MM.1S (cell line): ENCODE measurements around the gene ATP8A1.

Experiments used
- EZH2 ChIP-seq: fragments of 300-600 bp; sonication (generic); optimal IDR thresholded peaks from 2 replicates; pipeline ENCODE3; 2017; ENCODE audit warnings: low read depth, mild to moderate bottlenecking, antibody characterized with exemption, low read length, mixed read lengths
- TF ChIP-seq, protein P1 (sequence below): fragments of 300-600 bp; sonication (generic); IDR thresholded peaks from 2 replicates; pipeline ENCODE4 v1.5.1; 2016; ENCODE audit warnings: antibody characterized with exemption, low read length, mixed read lengths

DNA sequence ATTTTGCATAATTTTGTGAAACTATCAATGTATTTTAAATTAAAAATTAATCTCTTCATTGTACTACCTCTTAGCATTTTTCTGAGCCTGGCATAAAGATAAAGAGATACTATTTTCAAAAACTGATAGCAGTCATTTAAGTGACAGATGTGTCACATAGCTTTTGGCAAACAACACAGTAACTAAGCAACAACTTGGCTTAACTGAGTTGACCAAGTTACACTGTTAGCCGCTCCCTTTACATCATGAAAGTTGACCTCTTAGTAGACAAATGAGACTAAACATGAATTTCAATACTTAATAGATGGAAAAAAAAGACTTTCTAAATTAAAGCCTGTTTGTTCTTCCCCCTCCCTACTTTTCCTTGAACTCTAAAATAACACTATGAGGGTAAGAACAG lies 62.0 kb downstream of the ATP8A1 start:
- TF ChIP-seq, protein P1, sequence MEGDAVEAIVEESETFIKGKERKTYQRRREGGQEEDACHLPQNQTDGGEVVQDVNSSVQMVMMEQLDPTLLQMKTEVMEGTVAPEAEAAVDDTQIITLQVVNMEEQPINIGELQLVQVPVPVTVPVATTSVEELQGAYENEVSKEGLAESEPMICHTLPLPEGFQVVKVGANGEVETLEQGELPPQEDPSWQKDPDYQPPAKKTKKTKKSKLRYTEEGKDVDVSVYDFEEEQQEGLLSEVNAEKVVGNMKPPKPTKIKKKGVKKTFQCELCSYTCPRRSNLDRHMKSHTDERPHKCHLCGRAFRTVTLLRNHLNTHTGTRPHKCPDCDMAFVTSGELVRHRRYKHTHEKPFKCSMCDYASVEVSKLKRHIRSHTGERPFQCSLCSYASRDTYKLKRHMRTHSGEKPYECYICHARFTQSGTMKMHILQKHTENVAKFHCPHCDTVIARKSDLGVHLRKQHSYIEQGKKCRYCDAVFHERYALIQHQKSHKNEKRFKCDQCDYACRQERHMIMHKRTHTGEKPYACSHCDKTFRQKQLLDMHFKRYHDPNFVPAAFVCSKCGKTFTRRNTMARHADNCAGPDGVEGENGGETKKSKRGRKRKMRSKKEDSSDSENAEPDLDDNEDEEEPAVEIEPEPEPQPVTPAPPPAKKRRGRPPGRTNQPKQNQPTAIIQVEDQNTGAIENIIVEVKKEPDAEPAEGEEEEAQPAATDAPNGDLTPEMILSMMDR = no peak
- no peak for TF ChIP-seq EZH2
